Panc1 (cell line): ENCODE measurements around the gene CSF3R. TPM values are rescaled to one million over a fixed set of nuclear protein-coding genes. Genes with fewer than 3 reads are reported as not detected.

ENCODE experiments used
- ATAC-seq: fragments of 200-7000 bp; cut with Tn5 transposase; 2 replicates; pipeline ENCODE4 v1.9.1; 2020; ENCODE audit warnings: mild to moderate bottlenecking, moderate library complexity
- BruUV-seq: library from RNA; stranded (reverse); fragments of 400-500 nt; replicated peaks from 2 replicates; lab custom pipeline; 2021; lab: Mats Ljungman, UMichigan
- CTCF ChIA-PET: fragments of 300-600 bp; sonication (Branson Sonifier 250); formaldehyde crosslinking; loops from one replicate; lab custom pipeline; 2022; ENCODE audit warnings: antibody characterized with exemption; lab: Charles Lee
- POLR2A ChIA-PET: fragments of 300-600 bp; sonication (Branson Sonifier 250); formaldehyde crosslinking; loops from one replicate; lab custom pipeline; 2022; ENCODE audit warnings: antibody characterized with exemption; lab: Charles Lee
- DNase-seq: peaks from one replicate; pipeline ENCODE4 v3.0.0-alpha.2; 2010; ENCODE audit warnings: low read depth, low spot score
- H3K27ac ChIP-seq: 2 replicates; pipeline ENCODE4 v1.5.1; 2011; ENCODE audit warnings: mild to moderate bottlenecking, low read length, inconsistent platforms
- H3K27me3 ChIP-seq: fragments of 200-500 bp; sonication (Bioruptor generic); 2 replicates; pipeline ENCODE4 v1.6.0; 2014; ENCODE audit warnings: low read length, inconsistent platforms; ENCODE audit not compliant: control insufficient read depth, insufficient read depth
- H3K36me3 ChIP-seq: fragments of 200-500 bp; sonication (Bioruptor generic); 2 replicates; pipeline ENCODE4 v1.5.1; 2014; ENCODE audit warnings: inconsistent platforms, mild to moderate bottlenecking, low read length, moderate library complexity; ENCODE audit not compliant: control insufficient read depth, insufficient read depth
- H3K4me1 ChIP-seq: 2 replicates; pipeline ENCODE4 v1.5.1; 2011; ENCODE audit warnings: inconsistent platforms, mild to moderate bottlenecking, low read length, moderate library complexity; ENCODE audit not compliant: control insufficient read depth, insufficient read depth
- H3K4me3 ChIP-seq, 2 experiments: 2 replicates each; pipeline ENCODE4 v1.5.1; 2011 to 2012; ENCODE audit warnings: low read depth in 2 of 2, low read length in 2 of 2, mild to moderate bottlenecking in 2 of 2, inconsistent platforms in 1 of 2, moderate library complexity in 1 of 2
- H3K9me3 ChIP-seq: fragments of 200-500 bp; sonication (Bioruptor generic); 2 replicates; pipeline ENCODE4 v1.5.1; 2014; ENCODE audit warnings: low read depth, mild to moderate bottlenecking, inconsistent platforms, low read length, moderate library complexity; ENCODE audit not compliant: control insufficient read depth, insufficient read depth
- POLR2AphosphoS5 ChIP-seq: IDR thresholded peaks from 2 replicates; pipeline ENCODE4 v1.6.1; 2012; ENCODE audit warnings: mild to moderate bottlenecking, low read depth, low read length, moderate library complexity
- SIN3A ChIP-seq: IDR thresholded peaks from 2 replicates; pipeline ENCODE4 v1.6.1; 2012; ENCODE audit warnings: low read depth, mild to moderate bottlenecking, low read length, moderate library complexity, borderline replicate concordance; ENCODE audit not compliant: insufficient read depth
- TCF7L2 ChIP-seq: IDR thresholded peaks from 2 replicates; pipeline ENCODE4 v1.6.1; 2011; ENCODE audit warnings: mild to moderate bottlenecking, low read depth, low read length, inconsistent platforms
- in situ Hi-C: cut with HindIII; loops from 2 replicates; pipeline ENCODE4 v1.10.0; 2016; ENCODE audit warnings: low sequenced_read_pairs, low pct_unique_long_range_greater_than_20kb
- intact Hi-C: fragments of 100-400 bp; cut with micrococcal nuclease; formaldehyde crosslinking; loops from one replicate; pipeline ENCODE4 v1.10.0; 2022; ENCODE audit not compliant: unreplicated experiment
- total RNA-seq: library from RNA; stranded (reverse); gene quantifications from one replicate; pipeline ENCODE4 v1.2.1, GENCODE V29; 2021; ENCODE audit not compliant: unreplicated experiment
- TF ChIP-seq, protein P1 (sequence below), 2 experiments: IDR thresholded peaks; 2 replicates each; pipeline ENCODE4 v1.6.1; 2011 to 2012; ENCODE audit warnings: low read depth in 2 of 2, control low read depth in 1 of 2, low read length in 1 of 2, mild to moderate bottlenecking in 1 of 2, moderate library complexity in 1 of 2; ENCODE audit not compliant: insufficient read depth in 1 of 2
- TF ChIP-seq, protein P2 (sequence below): fragments of 450-650 bp; IDR thresholded peaks from 2 replicates; pipeline ENCODE4 v1.5.1; 2017; ENCODE audit warnings: mild to moderate bottlenecking

CSF3R gene
- total RNA-seq, 1 experiment from 2014 or later = 0.31 TPM

DNA sequence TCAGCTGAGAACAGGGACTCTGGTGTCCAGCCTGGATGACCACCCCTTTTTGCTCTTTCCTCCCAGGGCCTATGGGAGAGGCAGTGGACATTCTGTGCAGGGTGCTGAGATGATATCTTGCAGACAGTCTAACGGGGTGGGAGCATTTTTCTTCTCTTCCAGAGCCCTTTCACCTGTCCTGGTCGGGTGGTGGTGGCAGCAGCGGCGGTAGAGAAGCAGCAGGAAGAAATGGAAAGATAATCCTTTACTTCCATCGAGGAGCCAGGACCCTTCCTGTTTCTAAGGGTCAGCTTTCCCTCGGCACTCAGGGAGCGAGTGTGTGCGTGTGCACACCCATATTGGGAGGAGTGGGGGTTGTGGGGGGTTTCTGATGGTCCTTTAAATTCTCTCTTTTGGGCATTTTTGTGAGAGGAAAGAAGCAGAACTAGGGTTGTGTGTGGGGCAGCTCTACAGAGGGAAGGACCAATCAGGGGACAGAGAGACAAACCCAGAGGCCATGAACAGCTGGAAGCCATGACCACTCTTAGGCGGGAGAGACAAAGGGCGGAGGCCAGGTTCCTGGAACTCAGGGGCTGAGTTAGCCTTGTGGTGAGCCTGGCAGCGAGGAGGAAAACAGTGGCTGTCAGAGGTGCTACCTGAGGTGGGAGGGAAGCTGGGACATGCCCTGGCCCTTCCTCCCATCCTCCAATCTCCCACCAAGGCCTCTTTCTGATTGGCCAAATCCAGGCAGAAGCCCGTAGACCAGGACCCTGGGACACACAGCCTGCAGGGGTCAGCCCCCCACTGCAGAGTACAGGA is 31.2 kb upstream of the CSF3R start:
- CTCF ChIA-PET = no interaction called here
- no TSS peak for BruUV-seq
- in situ Hi-C loops = no loop called here

GRCh38 chr1:36512842-36513241 is 30.1 kb upstream of the CSF3R start:
- no TSS peak for BruUV-seq
- H3K9me3 ChIP-seq = no peaks in the 10 kb centered on the region
- DNase-seq = no peak
- POLR2A ChIA-PET = no interaction called here
- H3K4me1 ChIP-seq = no peaks in the 10 kb centered on the region
- H3K27me3 ChIP-seq = no peaks in the 10 kb centered on the region
- no peak for TF ChIP-seq TCF7L2
- TF ChIP-seq POLR2AphosphoS5 = no peak
- intact Hi-C loops (no loop called here), in situ Hi-C loops (no loop called here)
- CTCF ChIA-PET = no interaction called here
- ATAC-seq = no peak
- no peak overlapping the region for H3K4me3 ChIP-seq
- no peaks in the 10 kb centered on the region for H3K36me3 ChIP-seq
- no peak overlapping the region for H3K27ac ChIP-seq

More for the DNA sequence above, 31.2 kb upstream of the CSF3R start:
- TF ChIP-seq, protein P1, sequence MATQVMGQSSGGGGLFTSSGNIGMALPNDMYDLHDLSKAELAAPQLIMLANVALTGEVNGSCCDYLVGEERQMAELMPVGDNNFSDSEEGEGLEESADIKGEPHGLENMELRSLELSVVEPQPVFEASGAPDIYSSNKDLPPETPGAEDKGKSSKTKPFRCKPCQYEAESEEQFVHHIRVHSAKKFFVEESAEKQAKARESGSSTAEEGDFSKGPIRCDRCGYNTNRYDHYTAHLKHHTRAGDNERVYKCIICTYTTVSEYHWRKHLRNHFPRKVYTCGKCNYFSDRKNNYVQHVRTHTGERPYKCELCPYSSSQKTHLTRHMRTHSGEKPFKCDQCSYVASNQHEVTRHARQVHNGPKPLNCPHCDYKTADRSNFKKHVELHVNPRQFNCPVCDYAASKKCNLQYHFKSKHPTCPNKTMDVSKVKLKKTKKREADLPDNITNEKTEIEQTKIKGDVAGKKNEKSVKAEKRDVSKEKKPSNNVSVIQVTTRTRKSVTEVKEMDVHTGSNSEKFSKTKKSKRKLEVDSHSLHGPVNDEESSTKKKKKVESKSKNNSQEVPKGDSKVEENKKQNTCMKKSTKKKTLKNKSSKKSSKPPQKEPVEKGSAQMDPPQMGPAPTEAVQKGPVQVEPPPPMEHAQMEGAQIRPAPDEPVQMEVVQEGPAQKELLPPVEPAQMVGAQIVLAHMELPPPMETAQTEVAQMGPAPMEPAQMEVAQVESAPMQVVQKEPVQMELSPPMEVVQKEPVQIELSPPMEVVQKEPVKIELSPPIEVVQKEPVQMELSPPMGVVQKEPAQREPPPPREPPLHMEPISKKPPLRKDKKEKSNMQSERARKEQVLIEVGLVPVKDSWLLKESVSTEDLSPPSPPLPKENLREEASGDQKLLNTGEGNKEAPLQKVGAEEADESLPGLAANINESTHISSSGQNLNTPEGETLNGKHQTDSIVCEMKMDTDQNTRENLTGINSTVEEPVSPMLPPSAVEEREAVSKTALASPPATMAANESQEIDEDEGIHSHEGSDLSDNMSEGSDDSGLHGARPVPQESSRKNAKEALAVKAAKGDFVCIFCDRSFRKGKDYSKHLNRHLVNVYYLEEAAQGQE (IDR thresholded peaks at IDR 0.05; ENCODE audit: insufficient read depth in 1 of 2, low read depth in 2 of 2, low read length in 1 of 2) = no peak
- no peak for TF ChIP-seq TCF7L2
- TF ChIP-seq POLR2AphosphoS5 = no peak
- TF ChIP-seq SIN3A = no peak
- TF ChIP-seq, protein P2, sequence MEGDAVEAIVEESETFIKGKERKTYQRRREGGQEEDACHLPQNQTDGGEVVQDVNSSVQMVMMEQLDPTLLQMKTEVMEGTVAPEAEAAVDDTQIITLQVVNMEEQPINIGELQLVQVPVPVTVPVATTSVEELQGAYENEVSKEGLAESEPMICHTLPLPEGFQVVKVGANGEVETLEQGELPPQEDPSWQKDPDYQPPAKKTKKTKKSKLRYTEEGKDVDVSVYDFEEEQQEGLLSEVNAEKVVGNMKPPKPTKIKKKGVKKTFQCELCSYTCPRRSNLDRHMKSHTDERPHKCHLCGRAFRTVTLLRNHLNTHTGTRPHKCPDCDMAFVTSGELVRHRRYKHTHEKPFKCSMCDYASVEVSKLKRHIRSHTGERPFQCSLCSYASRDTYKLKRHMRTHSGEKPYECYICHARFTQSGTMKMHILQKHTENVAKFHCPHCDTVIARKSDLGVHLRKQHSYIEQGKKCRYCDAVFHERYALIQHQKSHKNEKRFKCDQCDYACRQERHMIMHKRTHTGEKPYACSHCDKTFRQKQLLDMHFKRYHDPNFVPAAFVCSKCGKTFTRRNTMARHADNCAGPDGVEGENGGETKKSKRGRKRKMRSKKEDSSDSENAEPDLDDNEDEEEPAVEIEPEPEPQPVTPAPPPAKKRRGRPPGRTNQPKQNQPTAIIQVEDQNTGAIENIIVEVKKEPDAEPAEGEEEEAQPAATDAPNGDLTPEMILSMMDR = no peak
- Histone ChIP-seq H3K27ac (no peak overlapping the region), H3K27me3 (no peaks in the 10 kb centered on the region), H3K36me3 (no peaks in the 10 kb centered on the region), H3K4me3 (no peak overlapping the region), H3K9me3 (no peaks in the 10 kb centered on the region), H3K4me1 (no peaks in the 10 kb centered on the region)
- POLR2A ChIA-PET = no interaction called here
- ATAC-seq (no peak), DNase-seq (no peak)
- intact Hi-C loops = no loop called here
